Rectal smooth muscle tissue (tissue), 1 donor: ENCODE data around the gene HORMAD2.
"Not testable (repeated sequence)": the region's sequence is repeated elsewhere in the genome, so short reads cannot be mapped to it uniquely, and the experiment has no call there.

Experiments used
- H3K27ac ChIP-seq: one replicate; pipeline ENCODE4 v1.7.0; 2013; ENCODE audit warnings: low read depth, low read length, inconsistent platforms
- H3K27me3 ChIP-seq: one replicate; pipeline ENCODE4 v1.7.0; 2013; ENCODE audit warnings: low read length; ENCODE audit not compliant: control insufficient read depth, insufficient read depth
- H3K36me3 ChIP-seq: one replicate; pipeline ENCODE4 v1.7.0; 2013; ENCODE audit warnings: low read length; ENCODE audit not compliant: control insufficient read depth, insufficient read depth
- H3K4me1 ChIP-seq: one replicate; pipeline ENCODE4 v1.7.0; 2013; ENCODE audit warnings: low read length; ENCODE audit not compliant: control insufficient read depth, insufficient read depth
- H3K4me3 ChIP-seq: one replicate; pipeline ENCODE4 v1.7.0; 2013; ENCODE audit warnings: low read length
- H3K9ac ChIP-seq: one replicate; pipeline ENCODE4 v1.7.0; 2013; ENCODE audit warnings: low read length

The HORMAD2 gene

DNA sequence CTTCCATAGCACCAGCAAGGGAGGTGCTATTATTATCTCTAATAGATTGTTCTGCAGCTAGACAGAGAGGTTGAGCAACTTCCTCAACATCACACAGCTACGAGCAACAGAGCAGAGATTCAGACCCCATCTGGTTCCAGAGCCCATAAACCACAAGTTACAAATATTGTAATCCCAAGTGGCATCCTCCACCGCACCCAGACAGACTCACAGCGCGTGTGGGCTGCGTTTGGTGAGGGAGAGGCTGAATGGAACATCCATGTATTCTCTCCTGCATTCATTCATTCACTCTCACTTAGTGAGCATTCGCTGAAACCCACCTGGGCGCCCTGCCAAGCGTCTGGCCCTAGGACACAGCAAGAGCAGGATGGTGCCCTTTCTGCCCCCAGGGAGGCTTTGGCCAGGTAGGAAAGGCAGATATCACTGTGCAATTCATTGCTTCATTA is 132.8 kb downstream of the HORMAD2 start:
- Histone ChIP-seq H3K4me1 (peaks cover 5% of the 10 kb centered on the region), H3K27me3 (no peaks in the 10 kb centered on the region), H3K4me3 (no peak overlapping the region), H3K36me3 (no peaks in the 10 kb centered on the region), H3K9ac (no peak overlapping the region), H3K27ac (no peak overlapping the region)

DNA sequence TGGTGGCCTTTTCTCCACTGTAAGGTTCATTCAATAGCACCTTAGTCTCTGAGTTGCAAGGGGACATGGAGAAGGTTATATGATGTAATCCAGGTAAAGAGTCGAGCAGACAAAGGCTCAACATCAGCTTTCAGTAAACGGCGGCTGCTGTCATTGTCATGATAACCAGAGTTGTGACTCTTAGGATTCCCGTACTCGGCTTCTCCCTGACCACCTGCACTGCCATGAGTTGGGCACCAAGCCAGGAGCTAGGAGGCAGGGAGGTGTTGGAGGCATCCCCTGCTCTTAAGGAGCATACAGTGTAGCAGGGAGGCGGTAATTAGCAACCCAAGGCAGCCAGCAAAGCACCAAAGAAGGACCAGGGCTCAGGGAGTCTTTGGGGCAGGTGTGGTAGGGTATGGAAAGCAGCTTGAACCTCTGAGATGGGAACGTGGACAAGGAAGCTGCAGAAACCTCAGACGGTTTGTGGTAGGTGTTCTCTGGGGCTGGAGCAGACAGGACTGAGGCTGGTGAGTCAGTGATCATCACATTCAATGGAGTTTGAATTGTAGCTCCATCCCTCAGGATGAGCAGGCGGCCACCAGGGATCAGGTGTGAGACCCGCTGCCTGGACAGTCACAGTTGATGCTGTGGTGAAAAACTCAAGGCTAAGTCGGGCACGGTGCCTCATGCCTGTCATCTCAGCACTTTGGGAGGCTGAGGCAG is 134.6 kb downstream of the HORMAD2 start:
- Histone ChIP-seq H3K4me1 (no peaks in the 10 kb centered on the region), H3K27me3 (no peaks in the 10 kb centered on the region), H3K9ac (no peak overlapping the region), H3K4me3 (no peak overlapping the region), H3K27ac (no peak overlapping the region), H3K36me3 (no peaks in the 10 kb centered on the region)

DNA sequence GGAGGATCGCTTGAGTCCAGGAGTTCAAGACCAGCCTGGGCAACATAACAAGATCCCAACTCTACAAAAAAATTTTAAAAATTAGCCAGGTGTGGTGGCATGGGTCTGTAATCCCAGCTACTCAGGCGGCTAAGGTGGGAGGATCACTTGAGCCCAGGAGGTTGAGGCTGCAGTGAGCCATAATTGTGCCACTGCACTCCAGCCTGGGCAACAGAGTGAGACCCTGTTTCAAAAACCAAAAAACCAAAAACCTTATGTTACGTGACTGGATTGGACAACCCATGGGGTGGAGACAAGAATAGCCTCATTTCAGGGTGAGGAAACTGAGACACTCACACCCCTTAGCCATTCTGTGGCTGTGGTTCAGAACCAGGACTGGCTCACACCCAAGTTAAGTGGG is 136.0 kb downstream of the HORMAD2 start:
- not testable (repeated sequence) for H3K27ac ChIP-seq, H3K36me3 ChIP-seq, H3K27me3 ChIP-seq, H3K4me3 ChIP-seq, H3K9ac ChIP-seq, H3K4me1 ChIP-seq

DNA sequence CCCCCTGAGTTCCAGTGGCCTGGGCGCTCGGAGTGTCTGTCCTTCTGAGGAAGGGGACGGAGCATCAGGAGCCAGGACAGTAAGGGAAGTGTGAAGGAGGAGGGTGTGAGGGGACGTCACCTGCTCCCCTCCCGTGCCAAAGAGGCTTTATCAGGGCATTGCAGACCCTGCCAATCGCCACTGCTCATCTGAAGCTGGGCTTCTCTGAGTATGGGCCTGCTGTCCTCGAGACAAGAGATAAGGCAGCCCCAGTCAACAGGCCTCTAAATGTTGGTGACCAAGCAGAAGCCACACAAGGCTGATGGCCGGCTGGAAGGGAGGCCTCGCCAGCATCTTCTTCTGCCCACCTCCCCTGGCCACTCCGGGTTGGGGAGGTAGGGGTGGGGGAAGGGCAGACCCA is 136.4 kb downstream of the HORMAD2 start:
- H3K27me3 ChIP-seq: peaks cover 2% of the 10 kb centered on the region
- H3K27ac ChIP-seq: no peak overlapping the region
- H3K36me3 ChIP-seq: no peaks in the 10 kb centered on the region
- H3K4me3 ChIP-seq: no peak overlapping the region
- no peak overlapping the region for H3K9ac ChIP-seq
- H3K4me1 ChIP-seq: no peaks in the 10 kb centered on the region

DNA sequence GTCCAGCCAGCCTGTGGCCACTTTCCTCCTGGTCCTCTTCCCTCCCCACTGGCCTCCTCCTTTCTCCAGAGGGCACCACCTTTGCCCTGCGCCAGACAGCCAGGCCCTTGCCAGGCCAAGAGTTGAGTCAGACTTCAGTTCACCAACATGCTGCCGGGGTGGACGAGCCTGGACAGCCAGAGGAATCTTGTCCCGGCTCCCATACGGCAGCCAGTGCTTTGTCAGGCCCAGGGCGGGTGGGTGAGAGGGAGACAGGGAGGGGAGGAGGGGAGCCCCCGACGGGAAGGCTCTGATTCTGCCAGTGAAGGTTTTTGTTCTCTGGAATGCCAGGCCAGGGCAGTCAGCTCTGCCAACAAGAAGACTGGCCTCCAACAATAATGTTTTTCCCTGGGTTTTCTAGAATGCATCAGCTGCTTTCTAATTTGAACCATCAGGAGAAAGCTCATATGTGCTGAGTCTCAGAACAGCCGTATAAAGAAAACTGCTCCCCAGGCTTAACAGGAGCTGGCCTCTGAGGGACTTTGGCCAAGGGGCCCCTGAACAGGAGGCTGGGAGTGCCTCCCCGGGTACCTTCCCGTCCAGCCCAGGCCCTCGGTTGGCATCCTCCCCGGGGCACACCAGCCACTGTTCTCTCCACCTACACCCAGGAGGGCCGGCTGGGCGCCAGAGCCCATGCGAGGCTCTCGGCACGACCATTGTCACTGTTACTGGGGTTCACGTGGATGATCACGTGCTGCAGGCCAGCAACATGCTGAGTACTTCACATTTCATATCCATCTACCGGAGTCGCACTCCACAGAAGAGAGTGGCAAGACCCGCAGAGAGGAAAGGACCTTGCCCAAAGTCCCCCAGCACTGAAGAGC is 137.7 kb downstream of the HORMAD2 start:
- Histone ChIP-seq H3K27ac (no peak overlapping the region), H3K36me3 (no peaks in the 10 kb centered on the region)

DNA sequence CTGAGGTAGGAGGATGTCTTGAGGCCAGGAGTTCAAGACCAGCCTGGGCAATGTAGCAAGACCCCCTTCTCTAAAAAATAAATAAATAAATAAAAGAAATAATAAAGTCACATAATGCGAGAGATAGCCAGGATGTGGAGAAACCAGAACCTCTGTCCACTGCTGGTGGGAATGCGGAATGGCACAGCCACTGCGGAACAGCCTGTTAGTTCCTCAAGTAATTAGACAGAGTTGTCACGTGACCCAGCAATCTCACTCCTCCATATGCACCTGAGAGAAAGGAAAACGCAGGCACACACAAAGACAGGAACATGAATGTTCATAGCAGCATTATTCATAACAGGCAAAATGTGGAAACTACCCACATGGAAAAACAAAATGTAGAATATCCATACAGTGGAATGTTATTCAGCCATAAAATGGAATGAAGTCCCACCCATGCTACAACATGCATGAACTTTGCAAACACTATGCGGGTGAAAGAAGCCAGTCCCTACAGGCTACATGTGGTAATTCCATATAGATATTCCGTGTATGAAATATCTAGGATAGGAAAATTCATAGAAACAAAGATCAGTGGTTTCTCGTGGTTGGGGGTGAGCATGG is 138.9 kb downstream of the HORMAD2 start:
- H3K27me3 ChIP-seq: peaks cover 3% of the 10 kb centered on the region

More for the DNA sequence above, 137.7 kb downstream of the HORMAD2 start:
- no peak overlapping the region for H3K9ac ChIP-seq
- no peaks in the 10 kb centered on the region for H3K4me1 ChIP-seq
- H3K27me3 ChIP-seq: peaks cover 3% of the 10 kb centered on the region
- no peak overlapping the region for H3K4me3 ChIP-seq

DNA sequence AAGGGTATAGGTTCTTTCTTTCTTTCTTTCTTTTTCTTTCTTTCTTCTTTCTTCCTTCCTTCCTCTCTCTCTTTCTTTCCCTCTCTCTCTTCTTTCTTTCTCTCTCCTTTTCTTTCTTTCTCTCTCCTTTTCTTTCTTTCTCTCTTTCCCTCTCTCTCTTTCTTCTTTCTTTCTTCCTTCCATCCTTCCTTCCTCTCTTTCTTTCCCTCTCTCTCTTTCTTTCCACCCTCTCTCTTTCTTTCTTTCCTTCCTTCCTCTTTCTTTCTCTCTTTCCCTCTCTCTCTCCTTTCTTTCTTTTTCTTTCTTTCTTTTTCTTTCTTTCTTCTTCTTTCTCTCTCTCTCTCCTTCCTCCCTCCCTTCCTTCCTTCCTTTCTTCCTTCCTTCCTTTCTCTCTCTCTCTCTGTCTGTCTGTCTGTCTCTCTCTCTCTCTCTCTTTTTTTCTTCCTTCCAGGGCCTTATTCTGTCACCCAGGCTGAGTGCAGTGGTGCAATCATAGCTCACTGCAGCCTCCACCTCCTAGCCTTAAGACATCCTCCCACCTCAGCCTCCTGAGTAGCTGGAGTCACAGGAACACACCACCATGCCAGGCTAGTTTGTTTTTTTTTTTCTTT is 139.5 kb downstream of the HORMAD2 start:
- Histone ChIP-seq H3K9ac (no peak overlapping the region), H3K4me1 (no peaks in the 10 kb centered on the region), H3K27me3 (peaks cover 3% of the 10 kb centered on the region), H3K27ac (no peak overlapping the region), H3K4me3 (no peak overlapping the region), H3K36me3 (no peaks in the 10 kb centered on the region)

More for the DNA sequence above, 138.9 kb downstream of the HORMAD2 start:
- Histone ChIP-seq H3K9ac (no peak overlapping the region), H3K36me3 (no peaks in the 10 kb centered on the region), H3K27ac (no peak overlapping the region), H3K4me3 (no peak overlapping the region), H3K4me1 (no peaks in the 10 kb centered on the region)

DNA sequence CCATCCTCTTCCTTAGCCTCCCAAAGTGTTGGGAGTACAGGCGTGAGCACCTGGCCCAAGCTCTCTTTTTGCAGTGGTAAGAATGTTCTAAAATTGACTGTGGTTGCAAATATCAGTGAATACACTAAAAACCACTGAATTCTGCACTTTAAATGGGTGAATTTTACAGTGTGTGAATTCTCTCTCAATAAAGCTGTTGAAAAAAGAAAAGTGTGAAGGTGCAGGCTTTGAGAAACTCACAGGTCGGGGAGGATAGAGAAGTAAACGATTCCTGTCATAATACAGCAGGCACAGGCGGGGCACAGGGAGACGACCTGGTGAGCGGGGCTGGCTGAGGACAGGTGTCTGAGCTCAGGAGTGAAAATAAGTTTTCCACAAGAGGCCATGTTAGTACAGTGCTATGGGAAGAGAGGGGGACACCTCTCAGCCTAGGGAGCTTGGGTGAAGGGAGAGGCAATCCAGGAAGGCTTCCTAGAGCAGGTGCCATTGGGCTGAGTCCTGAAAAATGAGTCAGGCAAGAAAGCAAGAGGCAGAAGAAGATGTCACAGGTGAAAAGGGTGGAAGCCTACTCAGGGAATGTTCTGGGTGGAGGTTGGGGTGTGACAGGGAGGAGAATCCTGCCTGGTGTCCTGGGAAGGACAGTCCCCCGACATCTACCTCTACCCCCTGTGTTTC is 140.2 kb downstream of the HORMAD2 start:
- peaks cover 3% of the 10 kb centered on the region for H3K27me3 ChIP-seq
- H3K4me3 ChIP-seq: no peak overlapping the region
- no peak overlapping the region for H3K27ac ChIP-seq
- H3K4me1 ChIP-seq: no peaks in the 10 kb centered on the region
- H3K9ac ChIP-seq: no peak overlapping the region
- no peaks in the 10 kb centered on the region for H3K36me3 ChIP-seq

DNA sequence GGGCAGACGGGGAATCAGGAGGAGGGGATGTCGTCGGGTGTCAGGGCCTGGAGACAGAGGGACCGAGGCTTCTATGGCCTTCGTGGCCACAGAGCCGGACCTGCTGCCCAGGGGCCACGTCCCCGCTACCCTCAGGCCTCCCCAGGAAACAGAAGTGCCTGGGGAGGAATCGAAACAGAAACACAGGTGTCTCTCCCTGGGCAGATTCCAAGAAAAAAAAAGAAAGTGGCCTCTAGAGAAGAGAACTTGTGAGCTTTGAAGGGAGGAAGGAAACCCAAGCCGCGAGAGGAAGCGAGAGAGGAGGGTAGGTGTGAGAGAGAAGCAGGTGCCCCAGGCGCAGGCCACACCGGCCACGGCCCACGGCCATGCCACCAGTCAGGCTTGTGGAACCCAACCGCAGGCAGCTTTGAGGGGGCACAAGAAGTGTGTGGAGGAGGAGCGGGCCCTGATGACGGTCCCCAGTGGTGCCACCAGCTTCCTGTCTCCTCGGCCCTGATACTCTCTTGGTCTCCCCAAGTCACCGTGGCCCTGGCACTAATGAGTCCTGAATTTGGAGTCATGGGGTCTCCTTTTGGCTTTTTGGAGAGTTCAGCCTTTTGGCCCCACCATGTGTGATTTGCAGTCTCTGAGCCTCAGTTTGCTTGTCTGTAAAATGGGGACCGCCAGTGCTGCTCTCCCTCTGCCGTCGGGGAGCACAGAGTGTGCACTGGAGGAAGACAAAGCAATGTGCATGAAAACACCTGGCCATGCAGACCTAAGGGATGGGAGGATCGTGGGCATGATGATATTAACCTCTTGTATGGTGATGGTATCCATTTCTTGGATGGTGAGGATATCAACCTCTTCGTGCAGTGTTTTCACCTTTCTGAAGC is 141.1 kb downstream of the HORMAD2 start:
- H3K4me3 ChIP-seq: no peak overlapping the region
- no peaks in the 10 kb centered on the region for H3K4me1 ChIP-seq
- no peak overlapping the region for H3K9ac ChIP-seq
- H3K27me3 ChIP-seq: peaks cover 3% of the 10 kb centered on the region
- no peak overlapping the region for H3K27ac ChIP-seq
- no peaks in the 10 kb centered on the region for H3K36me3 ChIP-seq

DNA sequence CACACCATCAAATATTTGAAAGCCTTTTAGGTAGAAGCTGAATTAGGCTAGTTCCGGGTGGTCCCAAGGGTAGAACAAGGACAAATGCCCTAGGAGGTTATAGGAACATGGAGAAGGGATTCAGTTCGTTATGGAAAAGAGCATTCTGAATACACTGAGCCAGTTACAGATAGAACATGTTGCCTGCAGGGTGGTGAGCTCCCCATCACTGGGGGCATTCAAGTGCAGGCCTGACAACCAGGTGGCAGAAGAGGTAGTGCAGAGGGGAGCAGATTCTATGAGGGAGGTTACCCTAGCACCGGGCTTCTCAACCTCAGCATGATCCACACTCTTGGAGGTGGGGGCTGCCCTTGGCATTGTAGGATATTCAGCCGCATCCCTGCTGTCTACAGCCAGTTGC is 142.1 kb downstream of the HORMAD2 start:
- Histone ChIP-seq H3K9ac (no peak overlapping the region), H3K27ac (no peak overlapping the region), H3K27me3 (peaks cover 3% of the 10 kb centered on the region), H3K36me3 (no peaks in the 10 kb centered on the region), H3K4me3 (no peak overlapping the region), H3K4me1 (no peaks in the 10 kb centered on the region)

DNA sequence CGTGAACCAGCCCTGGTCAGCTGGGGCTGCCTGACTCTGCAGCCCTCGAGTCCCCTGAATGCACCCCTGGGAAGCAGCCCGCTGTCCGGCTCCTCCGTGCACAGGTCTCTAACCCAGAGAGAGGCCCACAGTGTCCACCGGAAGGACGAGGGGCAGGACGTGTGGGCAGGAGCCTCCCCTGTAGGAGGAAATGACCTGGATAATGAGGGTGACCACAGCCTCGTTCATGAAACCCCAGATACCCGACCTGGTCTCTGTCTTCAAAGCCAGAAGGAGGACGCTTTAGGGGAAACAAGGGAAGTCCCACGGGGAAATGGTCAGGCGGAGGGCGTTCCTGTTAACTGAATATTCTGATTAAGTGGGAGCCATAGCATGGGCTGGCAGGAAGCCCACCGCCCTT is 143.0 kb downstream of the HORMAD2 start:
- Histone ChIP-seq H3K4me1 (no peaks in the 10 kb centered on the region), H3K27me3 (peaks cover 3% of the 10 kb centered on the region), H3K9ac (no peak overlapping the region), H3K36me3 (no peaks in the 10 kb centered on the region), H3K4me3 (no peak overlapping the region), H3K27ac (no peak overlapping the region)
